Gastroesophageal sphincter (tissue), 4 donors: ENCODE measurements around the gene RPL39. TPM values are rescaled to one million over a fixed set of nuclear protein-coding genes. Genes with fewer than 3 reads are reported as not detected.

Experiments
- ATAC-seq: fragments of 150-250 bp; one replicate; pipeline ENCODE4 v1.9.1; 2016; ENCODE audit warnings: mild to moderate bottlenecking, moderate library complexity
- H3K27ac ChIP-seq, 4 donors: fragments of 200-600 bp; sonication (generic) in 3 of 4; 1 replicate in 3 of 4; 2 replicates in 1 of 4; pipeline ENCODE4 v1.5.1; 2016 to 2019
- H3K27me3 ChIP-seq: fragments of 200-600 bp; sonication (generic); one replicate; pipeline ENCODE4 v1.5.1; 2019
- H3K36me3 ChIP-seq, 2 donors: fragments of 200-600 bp; sonication (generic); one replicate each; pipeline ENCODE4 v1.5.1; 2019; ENCODE audit warnings: control low read depth in 1 of 2
- H3K4me1 ChIP-seq, 3 donors: fragments of 200-600 bp; sonication (generic); 1 replicate in 2 of 3; 2 replicates in 1 of 3; pipeline ENCODE4 v1.5.1; 2016 to 2019; ENCODE audit warnings: control low read depth in 2 of 3
- H3K4me3 ChIP-seq, 2 donors: fragments of 200-600 bp; sonication (generic); one replicate each; pipeline ENCODE4 v1.5.1; 2019; ENCODE audit warnings: mild to moderate bottlenecking in 1 of 2, moderate library complexity in 1 of 2
- H3K9me3 ChIP-seq, 3 donors: fragments of 200-600 bp; sonication (generic); one replicate each; pipeline ENCODE4 v1.5.1; 2017 to 2019; ENCODE audit warnings: control low read depth in 2 of 3
- EP300 ChIP-seq: sonication (generic); formaldehyde crosslinking; IDR thresholded peaks from one replicate; pipeline ENCODE4 v1.6.1; 2017; ENCODE audit warnings: antibody characterized with exemption, mild to moderate bottlenecking
- POLR2A ChIP-seq, 2 donors: fragments of 450-650 bp; IDR thresholded peaks; one replicate each; pipeline ENCODE4 v1.6.1; 2017; ENCODE audit warnings: antibody characterized with exemption in 2 of 2, mild to moderate bottlenecking in 2 of 2, moderate library complexity in 1 of 2
- POLR2AphosphoS5 ChIP-seq: sonication (generic); formaldehyde crosslinking; IDR thresholded peaks from one replicate; pipeline ENCODE4 v1.6.1; 2017; ENCODE audit warnings: antibody characterized with exemption
- WGBS, 2 donors: methylation state at CpG; one replicate each; pipeline ENCODE4 v1.1.5; 2018; ENCODE audit warnings: low coverage in 1 of 2; 5-methylcytosine and 5-hydroxymethylcytosine counted together
- total RNA-seq, 4 donors: library from RNA; depleted of rRNA; stranded (reverse); fragments of >200 nt; gene quantifications; one replicate each; pipeline ENCODE4 v1.1.0, GENCODE V29; 2016
- TF ChIP-seq, protein P1 (sequence below), 4 experiments: fragments of 200-600 bp in 2 of 4; fragments of 450-650 bp in 2 of 4; sonication (generic) in 1 of 4; IDR thresholded peaks; one replicate each; pipeline ENCODE4 v1.5.1; 2017 to 2019; ENCODE audit warnings: antibody characterized with exemption in 4 of 4, mild to moderate bottlenecking in 2 of 4, moderate library complexity in 2 of 4

RPL39 gene
- total RNA-seq, 4 donors from 2014 or later, result 1,536 to 5,996 (median 3,784) TPM

DNA sequence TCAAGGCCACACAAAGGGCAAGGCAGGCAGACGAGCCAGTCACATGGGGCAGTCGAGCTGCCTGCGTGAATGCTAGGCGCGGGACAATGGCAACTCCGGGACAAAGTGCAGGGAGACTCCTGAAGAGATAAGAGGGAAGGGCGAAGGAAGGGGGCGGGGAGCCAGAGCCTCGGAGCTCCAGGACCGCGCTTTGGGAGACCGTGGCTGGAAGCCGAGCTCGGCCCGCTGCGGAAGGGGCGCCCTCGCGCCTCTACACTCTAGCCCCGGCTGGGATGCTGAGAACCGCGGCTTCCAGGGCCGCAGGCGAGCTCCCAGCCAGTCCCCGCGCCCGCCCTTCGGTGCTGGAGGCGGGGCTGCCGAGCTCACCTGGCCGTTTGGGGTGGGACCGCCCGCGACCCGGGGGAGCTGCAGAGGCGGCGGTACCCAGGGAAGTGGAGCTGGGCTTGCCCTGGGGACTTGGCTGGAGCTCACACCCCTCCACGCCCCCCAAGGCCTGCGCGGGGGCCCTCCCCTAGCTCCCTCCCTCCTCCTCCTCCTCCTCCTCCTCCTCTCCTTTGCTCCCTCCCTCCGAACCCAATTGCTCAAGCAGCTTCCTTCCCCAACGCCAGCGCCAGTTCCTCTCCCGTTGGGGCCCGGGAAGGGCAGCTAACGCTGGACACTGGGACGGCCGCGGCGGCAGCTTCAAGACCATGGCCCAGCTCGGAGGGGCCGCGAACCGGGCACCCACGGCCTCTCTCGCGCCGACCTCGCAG lies 33.3 kb downstream of the RPL39 start, which contains the start of gene SOWAHD:
Gene SOWAHD, plus strand, starts transcription at position 610 of the 752 bp plus-strand sequence. Its CDS starts 80 bp downstream, at position 690.
- Histone ChIP-seq H3K27me3 (peaks cover 15% of the 10 kb centered on the region), H3K9me3 (no peaks in the 10 kb centered on the region), H3K27ac (peak within 1 kb of the TSS in 1 of 4 donors; percentile 46), H3K4me3 (peak within 1 kb of the TSS; percentile 35 to 51), H3K4me1 (peaks cover 0 to 17% (median 0%) of the 10 kb centered on the region in 3 donors), H3K36me3 (no peaks in the 10 kb centered on the region)
- no peak for TF ChIP-seq POLR2A (IDR thresholded peaks at IDR 0.05)
- no peak for TF ChIP-seq POLR2AphosphoS5
- TF ChIP-seq, protein P1, sequence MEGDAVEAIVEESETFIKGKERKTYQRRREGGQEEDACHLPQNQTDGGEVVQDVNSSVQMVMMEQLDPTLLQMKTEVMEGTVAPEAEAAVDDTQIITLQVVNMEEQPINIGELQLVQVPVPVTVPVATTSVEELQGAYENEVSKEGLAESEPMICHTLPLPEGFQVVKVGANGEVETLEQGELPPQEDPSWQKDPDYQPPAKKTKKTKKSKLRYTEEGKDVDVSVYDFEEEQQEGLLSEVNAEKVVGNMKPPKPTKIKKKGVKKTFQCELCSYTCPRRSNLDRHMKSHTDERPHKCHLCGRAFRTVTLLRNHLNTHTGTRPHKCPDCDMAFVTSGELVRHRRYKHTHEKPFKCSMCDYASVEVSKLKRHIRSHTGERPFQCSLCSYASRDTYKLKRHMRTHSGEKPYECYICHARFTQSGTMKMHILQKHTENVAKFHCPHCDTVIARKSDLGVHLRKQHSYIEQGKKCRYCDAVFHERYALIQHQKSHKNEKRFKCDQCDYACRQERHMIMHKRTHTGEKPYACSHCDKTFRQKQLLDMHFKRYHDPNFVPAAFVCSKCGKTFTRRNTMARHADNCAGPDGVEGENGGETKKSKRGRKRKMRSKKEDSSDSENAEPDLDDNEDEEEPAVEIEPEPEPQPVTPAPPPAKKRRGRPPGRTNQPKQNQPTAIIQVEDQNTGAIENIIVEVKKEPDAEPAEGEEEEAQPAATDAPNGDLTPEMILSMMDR (IDR thresholded peaks at IDR 0.05), result no peak
- TF ChIP-seq EP300, result no peak
- ATAC-seq, result peak; percentile 32
- 32% methylated on average over 5 of the region's 59 CpGs; no CpG with 5 or more reads in 1 of the 2 donors for WGBS, 2 donors

DNA sequence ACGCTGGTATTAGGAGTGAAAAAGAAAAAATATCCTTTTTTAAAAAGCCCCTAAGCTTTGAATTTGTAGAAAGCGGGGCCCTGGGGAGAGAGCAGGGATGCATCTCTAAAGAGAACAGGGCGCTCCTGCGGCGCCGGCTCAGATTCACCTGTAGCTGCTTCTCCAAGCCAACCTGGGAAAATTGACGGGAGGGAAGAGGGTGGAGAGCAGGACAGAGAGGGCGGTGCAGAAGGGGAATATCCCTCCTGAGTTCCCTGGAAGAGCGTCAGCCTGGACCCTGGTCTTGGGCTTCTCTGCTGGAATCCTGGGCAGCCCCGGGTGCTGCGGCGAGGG lies 33.8 kb downstream of the RPL39 start:
- Histone ChIP-seq H3K9me3 (no peaks in the 10 kb centered on the region), H3K4me3 (peak overlapping the region in 1 of 2 donors; percentile 51), H3K27ac (no peak overlapping the region), H3K27me3 (peaks cover 15% of the 10 kb centered on the region), H3K4me1 (peaks cover 0 to 17% (median 0%) of the 10 kb centered on the region in 3 donors), H3K36me3 (no peaks in the 10 kb centered on the region)
- TF ChIP-seq EP300, result no peak
- TF ChIP-seq POLR2A (IDR thresholded peaks at IDR 0.05), result no peak
- no peak for TF ChIP-seq POLR2AphosphoS5
- TF ChIP-seq, protein P1 (IDR thresholded peaks at IDR 0.05), result no peak
- 20 to 88% methylated on average over 1 to 7 of the region's 12 CpGs for WGBS, 2 donors
- ATAC-seq, result no peak

DNA sequence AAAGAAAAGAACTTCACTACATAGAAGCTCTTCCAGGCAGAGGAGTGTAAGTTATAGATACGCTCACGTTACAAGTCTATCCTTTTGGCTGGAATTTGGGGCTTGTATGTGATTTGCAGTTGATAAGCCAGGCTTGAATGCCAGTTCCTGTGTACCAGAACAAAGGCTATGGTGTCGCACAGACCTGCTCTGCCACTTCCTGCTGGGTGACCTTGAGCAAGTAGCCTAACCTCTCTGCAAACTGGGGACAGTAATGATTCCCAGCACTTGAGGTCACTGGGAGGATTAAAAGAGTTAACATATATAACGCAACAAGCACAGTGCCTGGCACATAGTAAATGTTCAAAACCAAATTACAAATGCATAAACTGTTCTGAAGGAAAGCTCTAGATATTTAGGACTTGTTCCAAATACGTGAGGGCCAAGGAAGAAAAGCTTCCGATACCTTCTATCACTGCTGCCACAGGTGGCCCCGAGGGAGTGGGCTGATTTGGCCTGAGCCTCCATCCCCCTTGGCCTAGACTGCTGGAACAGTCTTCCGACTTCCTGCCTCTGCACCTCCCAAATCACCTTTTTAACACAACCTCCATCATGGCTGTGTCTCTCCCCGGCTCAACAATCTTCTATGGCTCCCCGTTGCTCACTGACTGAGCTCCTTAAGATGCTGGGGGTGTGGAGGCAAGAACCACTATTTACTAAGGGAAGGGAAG lies 34.3 kb downstream of the RPL39 start:
- Histone ChIP-seq H3K27me3 (peaks cover 15% of the 10 kb centered on the region), H3K4me1 (peaks cover 0 to 17% (median 0%) of the 10 kb centered on the region in 3 donors), H3K4me3 (no peak overlapping the region), H3K27ac (no peak overlapping the region), H3K36me3 (no peaks in the 10 kb centered on the region), H3K9me3 (no peaks in the 10 kb centered on the region)
- WGBS, 2 donors, result 70% methylated on average over 8 of the region's 10 CpGs; no CpG with 5 or more reads in 1 of the 2 donors
- no peak for ATAC-seq
- TF ChIP-seq, protein P1 (IDR thresholded peaks at IDR 0.05), result no peak
- TF ChIP-seq POLR2AphosphoS5, result no peak
- TF ChIP-seq POLR2A (IDR thresholded peaks at IDR 0.05), result no peak
- no peak for TF ChIP-seq EP300

DNA sequence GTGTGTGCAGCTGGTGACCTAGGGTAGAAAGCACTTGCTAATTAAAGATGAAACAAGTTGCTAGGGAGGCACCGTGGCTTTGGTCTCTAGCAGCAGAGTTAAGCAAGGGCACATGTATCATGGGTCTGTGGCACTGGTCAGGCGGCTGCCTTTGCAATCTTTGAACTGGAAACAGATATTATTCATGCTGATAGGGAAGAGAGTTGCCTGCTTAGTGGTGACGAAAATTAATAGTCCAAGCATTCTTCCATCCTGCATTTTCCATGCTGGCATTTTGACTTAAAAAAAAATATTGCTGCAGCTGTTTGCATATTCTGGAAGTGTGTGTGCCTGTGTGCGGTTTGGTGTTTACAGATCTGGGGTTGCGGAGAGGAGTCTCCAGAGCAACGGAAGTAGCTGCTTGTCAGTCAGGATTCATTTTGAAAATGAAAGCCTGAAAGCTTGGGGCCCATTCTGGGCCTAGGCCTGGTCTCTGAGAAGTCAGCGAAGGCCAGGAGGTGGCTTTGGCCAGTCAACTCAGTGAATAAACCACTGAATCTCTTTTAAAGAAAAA lies 35.4 kb downstream of the RPL39 start:
- WGBS, 2 donors, result 61 to 83% methylated on average over 1 to 7 of the region's 7 CpGs
- TF ChIP-seq, protein P1 (IDR thresholded peaks at IDR 0.05), result no peak
- no peak for TF ChIP-seq POLR2AphosphoS5
- no peak for TF ChIP-seq POLR2A (IDR thresholded peaks at IDR 0.05)
- no peak for TF ChIP-seq EP300
- no peak for ATAC-seq
- Histone ChIP-seq H3K27ac (no peak overlapping the region), H3K27me3 (peaks cover 15% of the 10 kb centered on the region), H3K9me3 (no peaks in the 10 kb centered on the region), H3K4me1 (peaks cover 0 to 17% (median 0%) of the 10 kb centered on the region in 3 donors), H3K36me3 (no peaks in the 10 kb centered on the region), H3K4me3 (no peak overlapping the region)
